22Rv1 (cell line): ENCODE measurements around the gene APPL2.

Source experiments
- ZFX ChIP-seq: fragments of 450-650 bp; IDR thresholded peaks from 2 replicates; pipeline ENCODE4 v1.6.1; 2017; ENCODE audit warnings: antibody characterized with exemption, borderline replicate concordance
- TF ChIP-seq, protein P1 (sequence below): fragments of 450-650 bp; IDR thresholded peaks from 2 replicates; pipeline ENCODE4 v1.5.1; 2017; ENCODE audit warnings: mild to moderate bottlenecking

DNA sequence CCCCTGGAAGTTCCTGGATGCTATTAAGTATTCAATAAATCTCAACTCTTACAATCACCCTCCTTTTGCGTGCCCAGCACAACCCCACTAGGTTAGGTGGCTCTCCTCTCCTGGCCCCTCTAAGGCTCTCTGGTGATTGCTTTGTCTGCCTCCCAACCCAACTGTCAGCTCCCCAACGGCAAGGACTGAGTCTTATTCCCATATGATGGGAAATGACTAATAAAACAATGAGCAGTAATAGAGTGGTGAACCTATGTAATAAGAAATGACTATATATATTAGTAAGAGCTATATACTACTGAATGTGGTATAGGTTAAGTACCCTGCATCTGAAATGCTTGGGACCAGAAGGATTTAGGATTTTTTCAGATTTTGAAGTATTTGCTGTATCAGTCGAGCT is 8.1 kb downstream of the APPL2 start:
- TF ChIP-seq, protein P1, sequence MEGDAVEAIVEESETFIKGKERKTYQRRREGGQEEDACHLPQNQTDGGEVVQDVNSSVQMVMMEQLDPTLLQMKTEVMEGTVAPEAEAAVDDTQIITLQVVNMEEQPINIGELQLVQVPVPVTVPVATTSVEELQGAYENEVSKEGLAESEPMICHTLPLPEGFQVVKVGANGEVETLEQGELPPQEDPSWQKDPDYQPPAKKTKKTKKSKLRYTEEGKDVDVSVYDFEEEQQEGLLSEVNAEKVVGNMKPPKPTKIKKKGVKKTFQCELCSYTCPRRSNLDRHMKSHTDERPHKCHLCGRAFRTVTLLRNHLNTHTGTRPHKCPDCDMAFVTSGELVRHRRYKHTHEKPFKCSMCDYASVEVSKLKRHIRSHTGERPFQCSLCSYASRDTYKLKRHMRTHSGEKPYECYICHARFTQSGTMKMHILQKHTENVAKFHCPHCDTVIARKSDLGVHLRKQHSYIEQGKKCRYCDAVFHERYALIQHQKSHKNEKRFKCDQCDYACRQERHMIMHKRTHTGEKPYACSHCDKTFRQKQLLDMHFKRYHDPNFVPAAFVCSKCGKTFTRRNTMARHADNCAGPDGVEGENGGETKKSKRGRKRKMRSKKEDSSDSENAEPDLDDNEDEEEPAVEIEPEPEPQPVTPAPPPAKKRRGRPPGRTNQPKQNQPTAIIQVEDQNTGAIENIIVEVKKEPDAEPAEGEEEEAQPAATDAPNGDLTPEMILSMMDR = no peak
- TF ChIP-seq ZFX = no peak
